Adrenal gland (tissue), 12 donors: ENCODE data around the gene ACOX2. TPM values are rescaled to one million over a fixed set of nuclear protein-coding genes. Genes with fewer than 3 reads are reported as not detected.

ENCODE experiments used
- DNase-seq, 7 donors: peaks; one replicate each; pipeline ENCODE4 v3.0.0-alpha.2; 2019 to 2020
- H3K27ac ChIP-seq, 5 donors: fragments of 200-600 bp; sonication (generic) in 4 of 5; 1 replicate in 3 of 5; 2 replicates in 2 of 5; pipeline versions ENCODE4 v1.5.1 to v1.8.0; 2016 to 2020; ENCODE audit warnings: mild to moderate bottlenecking in 1 of 5
- H3K27me3 ChIP-seq: fragments of 200-600 bp; 2 replicates; pipeline ENCODE4 v1.8.0; 2021
- H3K36me3 ChIP-seq, 2 donors: fragments of 200-600 bp; replicated peaks in 1 of 2; 1 replicate in 1 of 2; 2 replicates in 1 of 2; pipeline versions ENCODE4 v1.5.1 to v1.8.0; 2018 to 2022
- H3K4me1 ChIP-seq, 2 donors: fragments of 200-600 bp; replicated peaks in 1 of 2; 1 replicate in 1 of 2; 2 replicates in 1 of 2; pipeline versions ENCODE4 v1.5.1 to v1.8.0; 2018 to 2021
- H3K4me3 ChIP-seq, 4 donors: fragments of 200-600 bp; sonication (generic) in 3 of 4; one replicate each; pipeline ENCODE4 v1.5.1; 2016 to 2018
- H3K9me3 ChIP-seq, 3 donors: fragments of 200-600 bp; sonication (generic) in 1 of 3; replicated peaks in 1 of 3; 1 replicate in 2 of 3; 2 replicates in 1 of 3; pipeline versions ENCODE4 v1.5.1 to v1.8.0; 2016 to 2021
- CTCF ChIP-seq, 6 experiments: fragments of 450-650 bp in 4 of 6; fragments of 200-600 bp in 2 of 6; sonication (generic) in 1 of 6; IDR thresholded peaks; 1 replicate in 5 of 6; 2 replicates in 1 of 6; pipeline versions ENCODE4 v1.5.1 to v1.8.0; 2016 to 2021; ENCODE audit warnings: antibody characterized with exemption in 6 of 6, mild to moderate bottlenecking in 2 of 6, moderate library complexity in 1 of 6
- POLR2A ChIP-seq, 2 donors: fragments of 450-650 bp; IDR thresholded peaks; one replicate each; pipeline ENCODE4 v1.6.1; 2017; ENCODE audit warnings: antibody characterized with exemption in 2 of 2, mild to moderate bottlenecking in 2 of 2, moderate library complexity in 1 of 2
- WGBS, 4 donors: extraction: QIAGEN DNeasy Blood & Tissue Kit in 2 of 4; methylation state at CpG; one replicate each; pipeline versions ENCODE4 v1.1.5 to v1.1.7; 2013 to 2017; 5-methylcytosine and 5-hydroxymethylcytosine counted together
- intact Hi-C, 2 donors: fragments of 100-400 bp; cut with DNase I; formaldehyde crosslinking; loops; one replicate each; pipeline versions ENCODE4 v1.14.1 to v1.15.0; 2022 to 2023
- polyA plus RNA-seq, 3 donors: library from polyadenylated mRNA; stranded (reverse); fragments of 200-250 nt in 2 of 3; fragments of 350-450 nt in 1 of 3; fragmentation: Illumina TruSeq in 1 of 3; extraction: RNeasy Lipid Tissue Mini Kit (QIAGEN cat#74804) in 1 of 3; gene quantifications; one replicate each; pipeline ENCODE4 v1.2.3, GENCODE V29; 2013 to 2014
- total RNA-seq, 9 donors: library from RNA; depleted of rRNA in 4 of 9; stranded (reverse); fragments of >200 nt in 4 of 9; fragments of 120-200 nt in 1 of 9; fragmentation: NEBNext Ultra II Directional in 1 of 9; extraction: Animal tissue kit (Norgen Biotek cat#: 25700) in 1 of 9; gene quantifications; one replicate each; pipeline versions ENCODE4 v1.1.0 to v1.2.4, GENCODE V29; 2013 to 2023
- donor health status: healthy with polysubstance abuse.
- donor health status: Bipolar disorder and iron deficiency.
- donor health status: DM: yes; HTN: yes; CAD: no.
- donor health status: DM: no; HTN: no; CAD: no.
- donor health status: DM: no; HTN: no; CAD: no.
- donor health status: DM: yes; HTN: yes; CAD: no.

Gene ACOX2
- total and polyA plus RNA-seq, 12 donors = 8.1 to 65.5 (median 32.8) TPM

GRCh38 chr3:58508437-58508836 lies 28.6 kb downstream of the ACOX2 start:
- intact Hi-C loops = no loop called here
- Histone ChIP-seq H3K36me3 (peaks cover 0 to 24% of the 10 kb centered on the region in 2 donors), H3K9me3 (no peaks in the 10 kb centered on the region), H3K27me3 (no peaks in the 10 kb centered on the region), H3K27ac (no peak overlapping the region), H3K4me3 (no peak overlapping the region), H3K4me1 (no peaks in the 10 kb centered on the region)
- no peak for DNase-seq
- 74 to 78% (median 77%) methylated on average over 6 of the region's 6 CpGs for WGBS, 4 donors
- TF ChIP-seq CTCF (IDR thresholded peaks at IDR 0.05) (no peak), POLR2A (IDR thresholded peaks at IDR 0.05) (no peak)

DNA sequence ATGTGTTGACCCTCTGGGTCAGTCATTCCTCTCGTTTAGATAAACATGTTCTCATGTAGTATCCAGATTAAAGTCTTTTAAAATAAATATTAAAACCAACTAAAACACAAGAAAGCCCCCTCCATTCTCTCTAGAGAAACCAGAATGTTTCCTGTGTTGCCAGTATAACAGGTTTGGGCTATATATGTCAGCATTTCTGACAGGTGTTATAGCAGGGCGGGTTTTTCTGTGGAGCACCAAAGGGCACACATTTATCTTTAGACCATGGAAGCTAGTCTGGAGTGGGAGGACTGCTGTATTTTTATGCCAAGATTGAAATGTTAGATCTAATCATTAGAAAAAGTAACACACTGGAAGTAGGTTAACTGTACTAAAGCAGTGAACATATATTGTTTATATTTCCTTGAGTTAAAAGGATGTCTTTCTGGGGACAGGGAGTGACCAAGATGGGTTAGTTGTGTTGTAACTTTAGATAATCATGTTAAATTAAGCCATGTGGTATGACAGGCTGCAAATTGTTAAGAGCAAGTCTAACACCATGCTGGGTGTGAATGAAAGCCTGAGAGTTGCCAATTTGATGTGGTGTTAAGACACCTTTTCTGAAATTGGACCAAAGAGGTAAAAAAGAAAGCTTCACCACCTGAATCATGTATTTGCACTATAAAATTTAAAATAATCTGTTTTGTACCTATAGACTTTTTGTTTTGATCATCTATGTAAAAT lies 29.5 kb downstream of the ACOX2 start:
- WGBS, 4 donors = 72 to 75% (median 73%) methylated on average over 2 of the region's 2 CpGs
- Histone ChIP-seq H3K9me3 (no peaks in the 10 kb centered on the region), H3K27ac (no peak overlapping the region), H3K4me1 (peaks cover 0 to 6% of the 10 kb centered on the region in 2 donors), H3K4me3 (no peak overlapping the region), H3K36me3 (peaks cover 0 to 20% of the 10 kb centered on the region in 2 donors), H3K27me3 (no peaks in the 10 kb centered on the region)
- intact Hi-C loops = no loop called here
- DNase-seq = no peak
- TF ChIP-seq CTCF (IDR thresholded peaks at IDR 0.05) (no peak), POLR2A (IDR thresholded peaks at IDR 0.05) (no peak)

- Histone ChIP-seq H3K36me3 (peaks cover 0 to 20% of the 10 kb centered on the region in 2 donors), H3K9me3 (no peaks in the 10 kb centered on the region), H3K27ac (no peak overlapping the region), H3K27me3 (no peaks in the 10 kb centered on the region), H3K4me1 (peaks cover 0 to 9% of the 10 kb centered on the region in 2 donors), H3K4me3 (no peak overlapping the region)
- no peak for TF ChIP-seq CTCF (IDR thresholded peaks at IDR 0.05)
- TF ChIP-seq POLR2A (IDR thresholded peaks at IDR 0.05) = no peak
- intact Hi-C loops = no loop called here
- WGBS, 4 donors = 27 to 46% (median 35%) methylated on average over 1 of the region's 1 CpG
- DNase-seq = no peak
Observed at GRCh38 chr3:58502872-58503271, 34.1 kb downstream of the ACOX2 start.

DNA sequence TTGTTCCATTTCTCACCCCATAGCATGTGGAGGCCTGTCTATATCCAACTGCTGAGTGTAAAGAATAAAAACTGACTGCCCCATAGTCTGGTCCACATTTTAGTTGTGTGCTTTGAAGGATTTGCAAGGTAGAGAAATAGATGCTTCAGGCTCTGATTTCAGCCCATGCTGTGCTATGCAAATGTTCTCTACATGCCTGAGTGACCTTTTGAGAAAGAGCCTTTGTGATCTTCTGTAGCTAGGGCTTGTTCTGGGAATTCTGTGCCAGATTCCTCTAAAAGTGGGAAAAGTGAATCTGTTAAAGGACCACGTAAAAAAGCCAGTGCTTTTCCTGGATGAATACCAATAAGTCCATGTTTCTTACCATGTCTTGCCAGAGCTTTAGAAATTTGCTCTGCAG lies 39.9 kb downstream of the ACOX2 start:
- TF ChIP-seq POLR2A (IDR thresholded peaks at IDR 0.05) (no peak), CTCF (IDR thresholded peaks at IDR 0.05) (no peak)
- intact Hi-C loops = no loop called here
- DNase-seq = no peak
- Histone ChIP-seq H3K27ac (peak overlapping the region in 1 of 5 donors; percentile 35), H3K27me3 (no peaks in the 10 kb centered on the region), H3K4me1 (peaks cover 3 to 50% of the 10 kb centered on the region in 2 donors), H3K9me3 (no peaks in the 10 kb centered on the region), H3K36me3 (peaks cover 0 to 11% of the 10 kb centered on the region in 2 donors), H3K4me3 (no peak overlapping the region)
- WGBS, 4 donors = 13 to 24% (median 17%) methylated on average over 1 of the region's 1 CpG
